Natural killer cell (primary cell): ENCODE results near the gene AGK. TPM values are rescaled to one million over a fixed set of nuclear protein-coding genes. Genes with fewer than 3 reads are reported as not detected.

Experiments
- ATAC-seq, 3 donors: fragments of 150-1000 bp in 2 of 3; fragments of 200-7000 bp in 1 of 3; cut with Tn5 transposase; 1 replicate in 1 of 3; 2 replicates in 2 of 3; pipeline ENCODE4 v1.10.0; 2021; ENCODE audit warnings: mild to moderate bottlenecking in 2 of 3, moderate library complexity in 2 of 3
- DNase-seq, 2 donors: peaks; one replicate each; pipeline versions ENCODE4 v3.0.0 to v3.0.0-alpha.2; 2013 to 2021; ENCODE audit warnings: mixed read lengths in 1 of 2
- H3K27ac ChIP-seq: one replicate; pipeline ENCODE4 v1.5.1; 2013; ENCODE audit warnings: mild to moderate bottlenecking, low read length
- H3K27me3 ChIP-seq: one replicate; pipeline ENCODE4 v1.6.1; 2013; ENCODE audit warnings: low read length; ENCODE audit not compliant: control insufficient read depth, insufficient read depth
- H3K36me3 ChIP-seq: one replicate; pipeline ENCODE4 v1.6.1; 2013; ENCODE audit warnings: low read length; ENCODE audit not compliant: control insufficient read depth, insufficient read depth
- H3K4me1 ChIP-seq: one replicate; pipeline ENCODE4 v1.6.1; 2013; ENCODE audit warnings: low read length; ENCODE audit not compliant: control insufficient read depth, insufficient read depth
- H3K4me3 ChIP-seq: one replicate; pipeline ENCODE4 v1.5.1; 2013; ENCODE audit warnings: low read length
- H3K9me3 ChIP-seq: one replicate; pipeline ENCODE4 v1.6.1; 2013; ENCODE audit warnings: low read length; ENCODE audit not compliant: control insufficient read depth, insufficient read depth
- H3K27ac Mint-ChIP-seq, 2 donors: one replicate each; pipeline ENCODE4 v1.8.0; 2022; ENCODE audit warnings: mild to moderate bottlenecking in 2 of 2, mixed read lengths in 2 of 2, moderate library complexity in 1 of 2
- H3K27me3 Mint-ChIP-seq, 2 donors: one replicate each; pipeline ENCODE4 v1.8.0; 2022; ENCODE audit warnings: low read depth in 2 of 2, mixed read lengths in 2 of 2
- H3K36me3 Mint-ChIP-seq: one replicate; pipeline ENCODE4 v1.8.0; 2022; ENCODE audit warnings: mixed read lengths
- H3K4me1 Mint-ChIP-seq, 2 donors: one replicate each; pipeline ENCODE4 v1.8.0; 2022; ENCODE audit warnings: mixed read lengths in 2 of 2
- H3K4me3 Mint-ChIP-seq: one replicate; pipeline ENCODE4 v1.8.0; 2022; ENCODE audit warnings: mild to moderate bottlenecking, moderate library complexity, mixed read lengths
- H3K9me3 Mint-ChIP-seq, 2 donors: one replicate each; pipeline ENCODE4 v1.8.0; 2022; ENCODE audit warnings: mixed read lengths in 2 of 2
- CTCF ChIP-seq: fragments of 200-600 bp; IDR thresholded peaks from one replicate; pipeline ENCODE4 v1.8.0; 2022; ENCODE audit warnings: antibody characterized with exemption
- WGBS: methylation state at CpG from one replicate; pipeline ENCODE4 v1.1.7; 2013; ENCODE audit warnings: missing lambda C conversion rate; ENCODE audit not compliant: insufficient coverage; 5-methylcytosine and 5-hydroxymethylcytosine counted together
- intact Hi-C: fragments of 100-400 bp; cut with micrococcal nuclease; formaldehyde crosslinking; loops from one replicate; pipeline ENCODE4 v1.14.2; 2022
- total RNA-seq, 4 donors: library from RNA; stranded (reverse); fragments of 120-200 nt in 1 of 4; gene quantifications; one replicate each; pipeline versions ENCODE4 v1.2.3 to v1.2.4, GENCODE V29; 2013 to 2022

The AGK gene
- total RNA-seq, 3 donors from 2014 or later (not counting 1 experiment from before 2014, with no cell fraction given): 70.0 to 106 (median 99.0) TPM

- DNase-seq: no peak
- H3K27ac Mint-ChIP-seq: peak overlapping the region in 1 of 2 donors; percentile 84
- Histone ChIP-seq H3K4me1 (peaks cover 34% of the 10 kb centered on the region), H3K27ac (peak overlapping the region; percentile 1), H3K36me3 (no peaks in the 10 kb centered on the region), H3K4me3 (no peak overlapping the region), H3K27me3 (no peaks in the 10 kb centered on the region), H3K9me3 (peaks cover 10% of the 10 kb centered on the region)
- H3K4me3 Mint-ChIP-seq: no peak overlapping the region
- intact Hi-C loops: no loop called here
- no peak for TF ChIP-seq CTCF
- H3K27me3 Mint-ChIP-seq: no peaks in the 10 kb centered on the region
- H3K36me3 Mint-ChIP-seq: no peaks in the 10 kb centered on the region
- H3K9me3 Mint-ChIP-seq: no peaks in the 10 kb centered on the region
- WGBS: 94% methylated on average over 2 of the region's 3 CpGs
- H3K4me1 Mint-ChIP-seq: peaks cover 60 to 69% of the 10 kb centered on the region in 2 donors
- no peak for ATAC-seq
Observed at GRCh38 chr7:141584935-141585334, 33.7 kb downstream of the AGK start.

- Histone ChIP-seq H3K9me3 (peaks cover 2% of the 10 kb centered on the region), H3K27ac (peak overlapping the region; percentile 69), H3K4me3 (no peak overlapping the region), H3K27me3 (no peaks in the 10 kb centered on the region), H3K36me3 (no peaks in the 10 kb centered on the region), H3K4me1 (peaks cover 43% of the 10 kb centered on the region)
- Mint-ChIP-seq H3K27ac (peak overlapping the region; percentile 84 to 91), H3K27me3 (no peaks in the 10 kb centered on the region), H3K4me1 (peaks cover 69 to 78% of the 10 kb centered on the region in 2 donors), H3K9me3 (no peaks in the 10 kb centered on the region), H3K36me3 (no peaks in the 10 kb centered on the region), H3K4me3 (peak overlapping the region; percentile 74)
- ATAC-seq (peak; percentile 42 to 67 (median 55)), DNase-seq (peak in 1 of 2 donors; percentile 22)
- TF ChIP-seq CTCF: no peak
- intact Hi-C loops: no loop called here
- 60% methylated on average over 5 of the region's 6 CpGs for WGBS
Observed at GRCh38 chr7:141585592-141586510, 34.6 kb downstream of the AGK start.

GRCh38 chr7:141586878-141587277 lies 35.7 kb downstream of the AGK start:
- H3K4me3 Mint-ChIP-seq: peak overlapping the region; percentile 74
- intact Hi-C loops: no loop called here
- WGBS: 49% methylated on average over 4 of the region's 4 CpGs

More at GRCh38 chr7:141586878-141587277, 35.7 kb downstream of the AGK start:
- H3K4me3 ChIP-seq: no peak overlapping the region
- peak in 1 of 2 donors; percentile 26 for DNase-seq
- Mint-ChIP-seq H3K27me3 (no peaks in the 10 kb centered on the region), H3K4me1 (peaks cover 77 to 88% of the 10 kb centered on the region in 2 donors), H3K9me3 (no peaks in the 10 kb centered on the region), H3K36me3 (no peaks in the 10 kb centered on the region), H3K27ac (peak overlapping the region; percentile 84 to 91)
- no peaks in the 10 kb centered on the region for H3K9me3 ChIP-seq
- no peak for TF ChIP-seq CTCF
- H3K4me1 ChIP-seq: peaks cover 52% of the 10 kb centered on the region
- H3K36me3 ChIP-seq: no peaks in the 10 kb centered on the region
- H3K27ac ChIP-seq: peak overlapping the region; percentile 69
- H3K27me3 ChIP-seq: no peaks in the 10 kb centered on the region
- ATAC-seq: peak; percentile 22 to 62 (median 27)
